VCaP (cell line): Measurements from ENCODE around the gene VCPKMT.

Experiments
- H3K27ac ChIP-seq: fragments of 450-650 bp; 2 replicates; pipeline ENCODE4 v1.5.1; 2017
- CTCF ChIP-seq: fragments of 450-650 bp; conservative IDR thresholded peaks from 2 replicates; pipeline ENCODE4 v1.5.1; 2017; ENCODE audit warnings: mild to moderate bottlenecking, moderate library complexity

VCPKMT gene

GRCh38 chr14:50121486-50121885, 5.1 kb upstream of the VCPKMT start:
- H3K27ac ChIP-seq: no peak overlapping the region
- no peak for TF ChIP-seq CTCF

- no peak for TF ChIP-seq CTCF
- peak overlapping the region; percentile 97 for H3K27ac ChIP-seq
Observed at GRCh38 chr14:50117456-50117855, 1.1 kb upstream of the VCPKMT start.

- H3K27ac ChIP-seq: peak overlapping the region; percentile 97
- no peak for TF ChIP-seq CTCF
Observed at GRCh38 chr14:50116966-50117365, 594 bp upstream of the VCPKMT start.

- no peak for TF ChIP-seq CTCF
- H3K27ac ChIP-seq: no peak overlapping the region
Observed at GRCh38 chr14:50113381-50114035, 2.9 kb downstream of the VCPKMT start.

GRCh38 chr14:50110323-50111037, 5.9 kb downstream of the VCPKMT start:
- TF ChIP-seq CTCF: no peak

GRCh38 chr14:50109342-50109741, 7.0 kb downstream of the VCPKMT start:
- H3K27ac ChIP-seq: no peak overlapping the region
- TF ChIP-seq CTCF: peak; percentile 29; the same call in 1 of the 2 replicates

More at GRCh38 chr14:50110323-50111037, 5.9 kb downstream of the VCPKMT start:
- no peak overlapping the region for H3K27ac ChIP-seq

- no peak overlapping the region for H3K27ac ChIP-seq
- no peak for TF ChIP-seq CTCF
Observed at GRCh38 chr14:50107850-50108249, 8.5 kb downstream of the VCPKMT start.
